ENCODE data around the gene LIN37. TPM values are rescaled to one million over a fixed set of nuclear protein-coding genes. Genes with fewer than 3 reads are reported as not detected.

The LIN37 gene
- total RNA-seq, 1 donor, result 9.0 TPM

DNA sequence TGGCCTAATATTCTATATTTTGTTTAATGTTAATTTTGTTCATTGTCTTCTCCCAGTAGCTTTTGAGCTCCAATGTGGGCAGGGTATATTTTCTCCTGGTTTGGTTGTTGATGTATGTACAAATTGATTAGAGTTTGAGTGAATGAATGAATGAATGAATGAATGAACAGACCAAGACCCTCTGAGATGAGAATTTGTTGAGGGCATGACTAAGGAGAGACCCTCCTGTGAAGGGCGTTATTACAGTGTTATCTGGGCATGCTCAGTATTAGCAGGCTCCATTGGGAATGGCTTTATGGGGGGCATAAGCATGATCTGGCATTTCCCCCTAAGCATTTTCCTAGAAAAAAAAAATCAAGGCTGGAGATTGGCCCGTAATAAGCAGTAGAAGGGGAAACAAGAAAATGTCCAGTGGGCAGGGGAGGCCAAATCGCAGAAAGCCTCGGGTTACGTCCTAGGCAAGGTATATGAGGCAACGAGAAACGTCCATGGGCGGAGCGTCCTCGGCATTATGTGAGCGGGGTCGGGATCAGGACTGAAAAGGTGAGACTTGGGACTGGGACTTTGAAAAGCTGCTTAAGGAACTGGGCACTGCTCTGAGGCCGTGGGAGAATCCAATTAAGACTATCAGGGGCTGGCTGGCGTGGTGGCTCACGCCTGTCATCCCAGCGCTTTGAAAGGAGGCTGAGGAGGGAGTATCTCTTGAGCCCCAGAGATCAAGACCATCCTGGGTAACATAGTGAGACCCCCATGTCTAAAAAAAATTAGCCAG, 26.1 kb downstream of the LIN37 start:
- peak; percentile 31 for DNase-seq (ENCODE audit: insufficient read length, low spot score, missing footprints)
- Histone ChIP-seq H3K4me2 (ENCODE audit: insufficient read depth, low read length) (peak overlapping the region; percentile 90), H4K20me1 (ENCODE audit: insufficient read depth, low read length) (no peaks in the 10 kb centered on the region), H3K4me1 (ENCODE audit: insufficient read depth, low read length) (peaks cover 7% of the 10 kb centered on the region), H3K27ac (ENCODE audit: low read depth, low read length) (no peak overlapping the region), H3K27me3 (ENCODE audit: insufficient read depth, low read length) (no peaks in the 10 kb centered on the region), H3K4me3 (ENCODE audit: insufficient read depth, low read length) (peak overlapping the region; percentile 79), H3K9me3 (ENCODE audit: low read depth, low read length) (no peaks in the 10 kb centered on the region), H3K36me3 (ENCODE audit: insufficient read depth, low read length) (no peaks in the 10 kb centered on the region), H2AFZ (ENCODE audit: low read length) (peak overlapping the region; percentile 66), H3K79me2 (ENCODE audit: insufficient read depth, low read length) (peaks cover 2% of the 10 kb centered on the region)
- TF ChIP-seq, protein P1, sequence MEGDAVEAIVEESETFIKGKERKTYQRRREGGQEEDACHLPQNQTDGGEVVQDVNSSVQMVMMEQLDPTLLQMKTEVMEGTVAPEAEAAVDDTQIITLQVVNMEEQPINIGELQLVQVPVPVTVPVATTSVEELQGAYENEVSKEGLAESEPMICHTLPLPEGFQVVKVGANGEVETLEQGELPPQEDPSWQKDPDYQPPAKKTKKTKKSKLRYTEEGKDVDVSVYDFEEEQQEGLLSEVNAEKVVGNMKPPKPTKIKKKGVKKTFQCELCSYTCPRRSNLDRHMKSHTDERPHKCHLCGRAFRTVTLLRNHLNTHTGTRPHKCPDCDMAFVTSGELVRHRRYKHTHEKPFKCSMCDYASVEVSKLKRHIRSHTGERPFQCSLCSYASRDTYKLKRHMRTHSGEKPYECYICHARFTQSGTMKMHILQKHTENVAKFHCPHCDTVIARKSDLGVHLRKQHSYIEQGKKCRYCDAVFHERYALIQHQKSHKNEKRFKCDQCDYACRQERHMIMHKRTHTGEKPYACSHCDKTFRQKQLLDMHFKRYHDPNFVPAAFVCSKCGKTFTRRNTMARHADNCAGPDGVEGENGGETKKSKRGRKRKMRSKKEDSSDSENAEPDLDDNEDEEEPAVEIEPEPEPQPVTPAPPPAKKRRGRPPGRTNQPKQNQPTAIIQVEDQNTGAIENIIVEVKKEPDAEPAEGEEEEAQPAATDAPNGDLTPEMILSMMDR (IDR thresholded peaks at IDR 0.05; ENCODE audit: extremely low read depth, low read depth, low read length), result no peak

DNA sequence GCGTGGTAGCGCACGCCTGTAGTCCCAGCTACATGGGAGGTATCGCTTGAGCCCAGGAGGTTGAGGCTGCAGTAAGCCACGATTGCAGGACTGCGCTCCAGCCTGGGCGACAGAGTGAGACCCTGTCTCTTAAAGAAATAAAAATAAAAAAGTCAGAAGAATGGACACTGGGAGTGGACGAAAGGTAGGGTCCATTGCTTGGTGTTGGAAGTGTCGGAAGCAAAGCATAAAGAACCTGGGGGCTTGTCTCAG, 26.6 kb downstream of the LIN37 start:
- H4K20me1 ChIP-seq (ENCODE audit: insufficient read depth, low read length), result no peaks in the 10 kb centered on the region
- DNase-seq (ENCODE audit: insufficient read length, low spot score, missing footprints), result no peak
- TF ChIP-seq, protein P1 (IDR thresholded peaks at IDR 0.05; ENCODE audit: extremely low read depth, low read depth, low read length), result no peak
- no peaks in the 10 kb centered on the region for H3K27me3 ChIP-seq (ENCODE audit: insufficient read depth, low read length)
- peak overlapping the region; percentile 79 for H3K4me3 ChIP-seq (ENCODE audit: insufficient read depth, low read length)
- H3K9me3 ChIP-seq (ENCODE audit: low read depth, low read length), result no peaks in the 10 kb centered on the region
- no peak overlapping the region for H3K27ac ChIP-seq (ENCODE audit: low read depth, low read length)
- H3K79me2 ChIP-seq (ENCODE audit: insufficient read depth, low read length), result peaks cover 2% of the 10 kb centered on the region
- peak overlapping the region; percentile 66 for H2AFZ ChIP-seq (ENCODE audit: low read length)
- H3K4me2 ChIP-seq (ENCODE audit: insufficient read depth, low read length), result peak overlapping the region; percentile 90
- peaks cover 7% of the 10 kb centered on the region for H3K4me1 ChIP-seq (ENCODE audit: insufficient read depth, low read length)
- H3K36me3 ChIP-seq (ENCODE audit: insufficient read depth, low read length), result no peaks in the 10 kb centered on the region

DNA sequence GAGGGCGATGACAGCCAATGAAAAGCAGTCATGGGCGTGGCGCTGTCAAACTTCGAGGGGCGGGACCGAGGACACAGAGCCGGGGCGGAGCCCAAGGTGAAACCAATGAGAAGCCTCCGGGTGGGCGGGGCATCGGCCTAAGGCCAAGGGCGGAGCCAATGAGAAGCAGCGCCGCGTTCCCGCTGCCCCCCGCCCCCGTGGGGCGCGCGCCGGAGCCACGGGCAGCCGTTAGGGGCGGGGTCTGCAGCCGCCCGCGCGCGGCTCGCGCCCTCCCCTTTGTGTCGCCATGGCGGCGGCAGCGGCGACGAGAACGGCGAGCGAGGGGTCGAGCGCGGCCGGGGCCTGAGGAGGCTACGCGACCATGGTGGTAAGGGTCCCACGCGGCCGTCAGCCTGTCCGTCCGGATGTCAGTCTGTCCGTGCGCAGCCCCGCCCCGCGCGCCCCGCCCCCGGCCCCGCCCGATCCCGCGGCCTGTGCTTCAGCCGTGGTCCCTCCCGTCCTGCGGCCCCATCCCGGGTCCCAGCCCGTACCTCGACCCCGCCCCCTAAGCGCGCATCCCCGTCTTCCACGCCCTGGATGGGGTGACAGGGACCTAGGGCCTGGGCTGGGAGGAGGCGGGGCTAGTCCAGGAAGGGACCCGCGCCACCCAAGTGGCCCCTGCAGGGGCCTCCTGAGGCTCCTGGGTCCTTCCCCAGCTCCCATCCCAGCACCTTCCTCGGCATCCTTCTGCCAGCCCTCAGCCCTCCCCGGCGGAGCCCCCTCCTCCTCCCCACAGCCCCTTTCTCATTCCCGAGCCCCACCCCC, 27.1 kb downstream of the LIN37 start, which contains the start of gene ARHGAP33:
TSS of gene ARHGAP33 (plus strand) at position 267 of the 804 bp plus-strand sequence. CDS start at position 362, 95 bp downstream.
- Histone ChIP-seq H4K20me1 (ENCODE audit: insufficient read depth, low read length) (no peaks in the 10 kb centered on the region), H3K4me2 (ENCODE audit: insufficient read depth, low read length) (peak within 1 kb of the TSS; percentile 90), H3K27me3 (ENCODE audit: insufficient read depth, low read length) (no peaks in the 10 kb centered on the region), H2AFZ (ENCODE audit: low read length) (peak within 1 kb of the TSS; percentile 74), H3K4me3 (ENCODE audit: insufficient read depth, low read length) (peak within 1 kb of the TSS; percentile 79), H3K27ac (ENCODE audit: low read depth, low read length) (no peak within 1 kb of the TSS), H3K4me1 (ENCODE audit: insufficient read depth, low read length) (peaks cover 7% of the 10 kb centered on the region), H3K79me2 (ENCODE audit: insufficient read depth, low read length) (peaks cover 2% of the 10 kb centered on the region), H3K9me3 (ENCODE audit: low read depth, low read length) (no peaks in the 10 kb centered on the region), H3K36me3 (ENCODE audit: insufficient read depth, low read length) (no peaks in the 10 kb centered on the region)
- TF ChIP-seq, protein P1 (IDR thresholded peaks at IDR 0.05; ENCODE audit: extremely low read depth, low read depth, low read length), result no peak
- peak; percentile 100 for DNase-seq (ENCODE audit: insufficient read length, low spot score, missing footprints)
